ENCODE data around the gene USH2A. TPM values are rescaled to one million over a fixed set of nuclear protein-coding genes. Genes with fewer than 3 reads are reported as not detected.

The USH2A gene
- total RNA-seq, 2 donors from 2014 or later: 0.74 TPM; not detected in 1

GRCh38 chr1:215652371-215652770 is 770.9 kb downstream of the USH2A start:
- Histone ChIP-seq H3K27me3 (replicated peaks; ENCODE audit: insufficient read depth) (no peaks in the 10 kb centered on the region), H3K4me1 (replicated peaks) (no peaks in the 10 kb centered on the region), H3K27ac (no peak overlapping the region), H3K9me3 (no peaks in the 10 kb centered on the region), H3K4me3 (no peak overlapping the region), H3K36me3 (no peaks in the 10 kb centered on the region)
- intact Hi-C loops (cut with DNase I): no loop called here
- no peak for DNase-seq (ENCODE audit: low spot score)
- WGBS: 73% methylated on average over 1 of the region's 1 CpG
- TF ChIP-seq POLR2AphosphoS5 (IDR thresholded peaks at IDR 0.05) (no peak), POLR2A (IDR thresholded peaks at IDR 0.05) (no peak), CTCF (IDR thresholded peaks at IDR 0.05) (no peak)

GRCh38 chr1:215651867-215652266 is 771.4 kb downstream of the USH2A start:
- Histone ChIP-seq H3K36me3 (no peaks in the 10 kb centered on the region), H3K27me3 (replicated peaks; ENCODE audit: insufficient read depth) (no peaks in the 10 kb centered on the region), H3K9me3 (no peaks in the 10 kb centered on the region), H3K4me1 (replicated peaks) (no peaks in the 10 kb centered on the region), H3K27ac (no peak overlapping the region), H3K4me3 (no peak overlapping the region)
- intact Hi-C loops (cut with DNase I): no loop called here
- DNase-seq (ENCODE audit: low spot score): no peak
- TF ChIP-seq POLR2AphosphoS5 (IDR thresholded peaks at IDR 0.05) (no peak), POLR2A (IDR thresholded peaks at IDR 0.05) (no peak)
- 48% methylated on average over 3 of the region's 3 CpGs for WGBS

GRCh38 chr1:215650446-215651149 is 772.6 kb downstream of the USH2A start:
- DNase-seq (ENCODE audit: low spot score): no peak
- WGBS: 51% methylated on average over 9 of the region's 9 CpGs
- no peak for TF ChIP-seq POLR2A (IDR thresholded peaks at IDR 0.05)
- no peak for TF ChIP-seq POLR2AphosphoS5 (IDR thresholded peaks at IDR 0.05)
- no peak for TF ChIP-seq CTCF (IDR thresholded peaks at IDR 0.05)
- Histone ChIP-seq H3K27me3 (replicated peaks; ENCODE audit: insufficient read depth) (no peaks in the 10 kb centered on the region), H3K4me1 (replicated peaks) (no peaks in the 10 kb centered on the region), H3K9me3 (no peaks in the 10 kb centered on the region), H3K4me3 (no peak overlapping the region), H3K36me3 (no peaks in the 10 kb centered on the region), H3K27ac (no peak overlapping the region)
- intact Hi-C loops (cut with DNase I): no loop called here

GRCh38 chr1:215648957-215649356 is 774.3 kb downstream of the USH2A start:
- no peak for TF ChIP-seq POLR2A (IDR thresholded peaks at IDR 0.05)
- TF ChIP-seq CTCF (IDR thresholded peaks at IDR 0.05): no peak
- no peak for TF ChIP-seq POLR2AphosphoS5 (IDR thresholded peaks at IDR 0.05)
- no peak overlapping the region for H3K27ac ChIP-seq
- intact Hi-C loops (cut with DNase I): no loop called here
- no peak overlapping the region for H3K4me3 ChIP-seq
- 93% methylated on average over 4 of the region's 4 CpGs for WGBS
- no peaks in the 10 kb centered on the region for H3K4me1 ChIP-seq (replicated peaks)
- DNase-seq (ENCODE audit: low spot score): no peak
- H3K9me3 ChIP-seq: no peaks in the 10 kb centered on the region
- H3K27me3 ChIP-seq (replicated peaks; ENCODE audit: insufficient read depth): no peaks in the 10 kb centered on the region
- H3K36me3 ChIP-seq: no peaks in the 10 kb centered on the region

- H3K4me3 ChIP-seq: no peak overlapping the region
- 62% methylated on average over 3 of the region's 3 CpGs for WGBS
- TF ChIP-seq CTCF (IDR thresholded peaks at IDR 0.05): no peak
- no peak for TF ChIP-seq POLR2A (IDR thresholded peaks at IDR 0.05)
- TF ChIP-seq POLR2AphosphoS5 (IDR thresholded peaks at IDR 0.05): no peak
- no peaks in the 10 kb centered on the region for H3K36me3 ChIP-seq
- H3K9me3 ChIP-seq: no peaks in the 10 kb centered on the region
- H3K27me3 ChIP-seq (replicated peaks; ENCODE audit: insufficient read depth): no peaks in the 10 kb centered on the region
- no peak overlapping the region for H3K27ac ChIP-seq
- intact Hi-C loops (cut with DNase I): no loop called here
- H3K4me1 ChIP-seq (replicated peaks): no peaks in the 10 kb centered on the region
- DNase-seq (ENCODE audit: low spot score): no peak
These were observed 775.5 kb downstream of the USH2A start for GRCh38 chr1:215647738-215648137.

Data from prostate gland (tissue), 2 donors.